GM23338 (cell line): Measurements from ENCODE around the gene KRTAP12-3.

Source experiments
- EZH2 ChIP-seq: fragments of 200-600 bp; sonication (generic); IDR thresholded peaks from one replicate; pipeline ENCODE4 v1.8.0; 2017; ENCODE audit warnings: antibody characterized with exemption, mild to moderate bottlenecking, low read depth; ENCODE audit not compliant: unreplicated experiment
- JUNB ChIP-seq: IDR thresholded peaks from one replicate; pipeline ENCODE4 v1.6.1; 2016; ENCODE audit warnings: antibody characterized with exemption; ENCODE audit not compliant: unreplicated experiment
- POLR2AphosphoS5 ChIP-seq: IDR thresholded peaks from 2 replicates; pipeline ENCODE4 v1.6.1; 2016; ENCODE audit warnings: antibody characterized with exemption, low read depth
- TF ChIP-seq, protein P1 (sequence below), 2 experiments: fragments of 200-600 bp in 1 of 2; sonication (generic) in 1 of 2; conservative IDR thresholded peaks; 2 replicates each; pipeline versions ENCODE4 v1.5.1 to v1.6.1; 2016 to 2017; ENCODE audit warnings: antibody characterized with exemption in 2 of 2, low read depth in 2 of 2, mild to moderate bottlenecking in 2 of 2, moderate library complexity in 1 of 2
- TF ChIP-seq, protein P2 (sequence below): IDR thresholded peaks from one replicate; pipeline ENCODE4 v1.6.1; 2018; ENCODE audit warnings: antibody characterized with exemption; ENCODE audit not compliant: unreplicated experiment

DNA sequence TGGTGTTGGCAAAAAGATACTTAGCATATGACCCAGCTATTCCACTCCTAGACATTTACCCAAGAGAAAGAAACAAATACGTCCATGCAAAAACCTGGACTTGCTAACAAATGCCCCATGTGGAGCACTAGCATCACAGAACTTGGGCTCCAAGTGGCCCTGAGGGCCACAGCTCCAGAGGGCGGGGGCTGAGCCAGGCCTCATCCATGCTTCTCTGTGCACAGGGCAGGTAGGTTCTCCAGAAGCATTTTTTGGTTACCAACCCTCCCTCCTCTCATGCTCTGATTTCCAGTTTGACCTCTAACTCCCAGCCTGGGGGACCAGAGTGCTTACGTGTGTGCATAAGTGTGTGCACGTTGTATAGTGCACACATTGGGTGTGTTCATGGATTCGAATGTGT, 7.0 kb downstream of the KRTAP12-3 start:
- TF ChIP-seq POLR2AphosphoS5, result no peak
- TF ChIP-seq, protein P1, sequence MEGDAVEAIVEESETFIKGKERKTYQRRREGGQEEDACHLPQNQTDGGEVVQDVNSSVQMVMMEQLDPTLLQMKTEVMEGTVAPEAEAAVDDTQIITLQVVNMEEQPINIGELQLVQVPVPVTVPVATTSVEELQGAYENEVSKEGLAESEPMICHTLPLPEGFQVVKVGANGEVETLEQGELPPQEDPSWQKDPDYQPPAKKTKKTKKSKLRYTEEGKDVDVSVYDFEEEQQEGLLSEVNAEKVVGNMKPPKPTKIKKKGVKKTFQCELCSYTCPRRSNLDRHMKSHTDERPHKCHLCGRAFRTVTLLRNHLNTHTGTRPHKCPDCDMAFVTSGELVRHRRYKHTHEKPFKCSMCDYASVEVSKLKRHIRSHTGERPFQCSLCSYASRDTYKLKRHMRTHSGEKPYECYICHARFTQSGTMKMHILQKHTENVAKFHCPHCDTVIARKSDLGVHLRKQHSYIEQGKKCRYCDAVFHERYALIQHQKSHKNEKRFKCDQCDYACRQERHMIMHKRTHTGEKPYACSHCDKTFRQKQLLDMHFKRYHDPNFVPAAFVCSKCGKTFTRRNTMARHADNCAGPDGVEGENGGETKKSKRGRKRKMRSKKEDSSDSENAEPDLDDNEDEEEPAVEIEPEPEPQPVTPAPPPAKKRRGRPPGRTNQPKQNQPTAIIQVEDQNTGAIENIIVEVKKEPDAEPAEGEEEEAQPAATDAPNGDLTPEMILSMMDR (conservative IDR thresholded peaks at IDR 0.05; ENCODE audit: low read depth in 2 of 2), result no peak
- TF ChIP-seq EZH2, result no peak
- no peak for TF ChIP-seq JUNB
- TF ChIP-seq, protein P2, sequence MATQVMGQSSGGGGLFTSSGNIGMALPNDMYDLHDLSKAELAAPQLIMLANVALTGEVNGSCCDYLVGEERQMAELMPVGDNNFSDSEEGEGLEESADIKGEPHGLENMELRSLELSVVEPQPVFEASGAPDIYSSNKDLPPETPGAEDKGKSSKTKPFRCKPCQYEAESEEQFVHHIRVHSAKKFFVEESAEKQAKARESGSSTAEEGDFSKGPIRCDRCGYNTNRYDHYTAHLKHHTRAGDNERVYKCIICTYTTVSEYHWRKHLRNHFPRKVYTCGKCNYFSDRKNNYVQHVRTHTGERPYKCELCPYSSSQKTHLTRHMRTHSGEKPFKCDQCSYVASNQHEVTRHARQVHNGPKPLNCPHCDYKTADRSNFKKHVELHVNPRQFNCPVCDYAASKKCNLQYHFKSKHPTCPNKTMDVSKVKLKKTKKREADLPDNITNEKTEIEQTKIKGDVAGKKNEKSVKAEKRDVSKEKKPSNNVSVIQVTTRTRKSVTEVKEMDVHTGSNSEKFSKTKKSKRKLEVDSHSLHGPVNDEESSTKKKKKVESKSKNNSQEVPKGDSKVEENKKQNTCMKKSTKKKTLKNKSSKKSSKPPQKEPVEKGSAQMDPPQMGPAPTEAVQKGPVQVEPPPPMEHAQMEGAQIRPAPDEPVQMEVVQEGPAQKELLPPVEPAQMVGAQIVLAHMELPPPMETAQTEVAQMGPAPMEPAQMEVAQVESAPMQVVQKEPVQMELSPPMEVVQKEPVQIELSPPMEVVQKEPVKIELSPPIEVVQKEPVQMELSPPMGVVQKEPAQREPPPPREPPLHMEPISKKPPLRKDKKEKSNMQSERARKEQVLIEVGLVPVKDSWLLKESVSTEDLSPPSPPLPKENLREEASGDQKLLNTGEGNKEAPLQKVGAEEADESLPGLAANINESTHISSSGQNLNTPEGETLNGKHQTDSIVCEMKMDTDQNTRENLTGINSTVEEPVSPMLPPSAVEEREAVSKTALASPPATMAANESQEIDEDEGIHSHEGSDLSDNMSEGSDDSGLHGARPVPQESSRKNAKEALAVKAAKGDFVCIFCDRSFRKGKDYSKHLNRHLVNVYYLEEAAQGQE, result no peak
